HUES64 (cell line): ENCODE results near the gene ZNF644.

Source experiments
- H3K27ac ChIP-seq: 2 replicates; pipeline ENCODE4 v1.7.0; 2013; ENCODE audit warnings: low read depth, low read length, inconsistent platforms
- H3K27me3 ChIP-seq: 2 replicates; pipeline ENCODE4 v1.6.1; 2013; ENCODE audit warnings: mild to moderate bottlenecking, low read length; ENCODE audit not compliant: insufficient read depth
- H3K36me3 ChIP-seq: 2 replicates; pipeline ENCODE4 v1.6.1; 2013; ENCODE audit warnings: mild to moderate bottlenecking, low read length; ENCODE audit not compliant: insufficient read depth
- H3K4me1 ChIP-seq: 2 replicates; pipeline ENCODE4 v1.6.1; 2013; ENCODE audit warnings: mild to moderate bottlenecking, low read length, moderate library complexity; ENCODE audit not compliant: insufficient read depth
- H3K4me3 ChIP-seq: 2 replicates; pipeline ENCODE4 v1.5.1; 2013; ENCODE audit warnings: mild to moderate bottlenecking, low read length, moderate library complexity
- H3K9ac ChIP-seq: 2 replicates; pipeline ENCODE4 v1.6.1; 2013; ENCODE audit warnings: mild to moderate bottlenecking, low read depth, low read length
- H3K9me3 ChIP-seq: 2 replicates; pipeline ENCODE4 v1.6.1; 2013; ENCODE audit warnings: low read depth, low read length; ENCODE audit not compliant: insufficient read depth
- WGBS: fragments of 150-250, 120-280 bp; methylation state at CpG from one replicate; pipeline ENCODE4 v1.1.7; 2013; ENCODE audit warnings: missing lambda C conversion rate; 5-methylcytosine and 5-hydroxymethylcytosine counted together

Gene ZNF644

GRCh38 chr1:90986953-90987352 is 34.9 kb downstream of the ZNF644 start:
- Histone ChIP-seq H3K4me3 (no peak overlapping the region), H3K9me3 (peaks cover 29% of the 10 kb centered on the region), H3K27me3 (no peaks in the 10 kb centered on the region), H3K4me1 (peaks cover 3% of the 10 kb centered on the region; the same call in 1 of the 2 replicates), H3K9ac (no peak overlapping the region), H3K27ac (no peak overlapping the region), H3K36me3 (peaks cover 41% of the 10 kb centered on the region)
- no CpG with 5 or more reads among the region's 2 CpGs for WGBS

GRCh38 chr1:90977522-90977921 is 44.3 kb downstream of the ZNF644 start:
- Histone ChIP-seq H3K27ac (no peak overlapping the region), H3K36me3 (peaks cover 54% of the 10 kb centered on the region), H3K4me1 (peaks cover 42% of the 10 kb centered on the region), H3K9me3 (no peaks in the 10 kb centered on the region), H3K9ac (no peak overlapping the region), H3K27me3 (no peaks in the 10 kb centered on the region), H3K4me3 (no peak overlapping the region)
- 89% methylated on average over 1 of the region's 1 CpG for WGBS

GRCh38 chr1:90973897-90974798 is 47.7 kb downstream of the ZNF644 start:
- WGBS, result 70% methylated on average over 5 of the region's 5 CpGs
- peak overlapping the region; percentile 76 for H3K27ac ChIP-seq
- peaks cover 29% of the 10 kb centered on the region for H3K36me3 ChIP-seq
- peaks cover 61% of the 10 kb centered on the region for H3K4me1 ChIP-seq
- peak overlapping the region; percentile 28; the same call in 1 of the 2 replicates for H3K9ac ChIP-seq
- H3K4me3 ChIP-seq, result peak overlapping the region; percentile 14
- H3K9me3 ChIP-seq, result no peaks in the 10 kb centered on the region
- H3K27me3 ChIP-seq, result no peaks in the 10 kb centered on the region

- Histone ChIP-seq H3K4me3 (no peak overlapping the region), H3K36me3 (peaks cover 16% of the 10 kb centered on the region), H3K27me3 (no peaks in the 10 kb centered on the region), H3K4me1 (peaks cover 44% of the 10 kb centered on the region), H3K27ac (no peak overlapping the region), H3K9ac (no peak overlapping the region), H3K9me3 (no peaks in the 10 kb centered on the region)
- WGBS, result 95% methylated on average over 1 of the region's 1 CpG
Measured at GRCh38 chr1:90970208-90970607, 51.6 kb downstream of the ZNF644 start.

- Histone ChIP-seq H3K4me3 (no peak overlapping the region), H3K9me3 (no peaks in the 10 kb centered on the region), H3K36me3 (peaks cover 16% of the 10 kb centered on the region), H3K4me1 (peaks cover 35% of the 10 kb centered on the region), H3K9ac (no peak overlapping the region), H3K27me3 (no peaks in the 10 kb centered on the region), H3K27ac (no peak overlapping the region)
- WGBS, result 94% methylated on average over 3 of the region's 3 CpGs
Measured at GRCh38 chr1:90969241-90969640, 52.6 kb downstream of the ZNF644 start.

- Histone ChIP-seq H3K27me3 (no peaks in the 10 kb centered on the region), H3K36me3 (peaks cover 6% of the 10 kb centered on the region; the same call in 1 of the 2 replicates), H3K9ac (no peak overlapping the region), H3K4me3 (no peak overlapping the region), H3K9me3 (no peaks in the 10 kb centered on the region), H3K4me1 (no peaks in the 10 kb centered on the region; the same call in 1 of the 2 replicates), H3K27ac (no peak overlapping the region)
- WGBS, result no CpG with 5 or more reads among the region's 1 CpG
Measured at GRCh38 chr1:90964444-90965035, 57.3 kb downstream of the ZNF644 start.

GRCh38 chr1:90963651-90964050 is 58.2 kb downstream of the ZNF644 start:
- Histone ChIP-seq H3K27me3 (no peaks in the 10 kb centered on the region), H3K27ac (no peak overlapping the region), H3K9me3 (no peaks in the 10 kb centered on the region), H3K36me3 (0 out of 2 replicates have a peak, but pooled peaks cover 4% of the 10 kb centered on the region), H3K4me3 (no peak overlapping the region), H3K9ac (no peak overlapping the region), H3K4me1 (peaks cover 6% of the 10 kb centered on the region)
- WGBS, result 94% methylated on average over 1 of the region's 1 CpG

GRCh38 chr1:90963236-90963635 is 58.6 kb downstream of the ZNF644 start:
- H3K4me3 ChIP-seq, result no peak overlapping the region
- 0 out of 2 replicates have a peak, but pooled peaks cover 4% of the 10 kb centered on the region for H3K36me3 ChIP-seq
- H3K9me3 ChIP-seq, result no peaks in the 10 kb centered on the region
- 100% methylated on average over 2 of the region's 2 CpGs for WGBS
- H3K9ac ChIP-seq, result no peak overlapping the region
- H3K4me1 ChIP-seq, result peaks cover 10% of the 10 kb centered on the region
- no peaks in the 10 kb centered on the region for H3K27me3 ChIP-seq
- H3K27ac ChIP-seq, result no peak overlapping the region

- Histone ChIP-seq H3K4me1 (peaks cover 22% of the 10 kb centered on the region), H3K36me3 (peaks cover 11% of the 10 kb centered on the region; the same call in 1 of the 2 replicates), H3K9me3 (no peaks in the 10 kb centered on the region), H3K27ac (no peak overlapping the region), H3K27me3 (no peaks in the 10 kb centered on the region), H3K9ac (no peak overlapping the region), H3K4me3 (no peak overlapping the region)
- WGBS, result 91% methylated on average over 4 of the region's 5 CpGs
Measured at GRCh38 chr1:90959352-90960206, 62.3 kb downstream of the ZNF644 start.

GRCh38 chr1:90957497-90957896 is 64.3 kb downstream of the ZNF644 start:
- Histone ChIP-seq H3K4me3 (no peak overlapping the region), H3K4me1 (peaks cover 27% of the 10 kb centered on the region), H3K9ac (no peak overlapping the region), H3K27ac (no peak overlapping the region), H3K27me3 (no peaks in the 10 kb centered on the region), H3K9me3 (no peaks in the 10 kb centered on the region), H3K36me3 (peaks cover 11% of the 10 kb centered on the region; the same call in 1 of the 2 replicates)
